Activated CD4-positive, alpha-beta T cell treated with anti-CD3 and anti-CD28 coated beads for 36 hours (primary cell): Measurements from ENCODE around the gene PTK7. TPM values are rescaled to one million over a fixed set of nuclear protein-coding genes. Genes with fewer than 3 reads are reported as not detected.
"Not testable (repeated sequence)": the region's sequence is repeated elsewhere in the genome, so short reads cannot be mapped to it uniquely, and the experiment has no call there.

Experiments
- ATAC-seq: fragments of 200-7000 bp; cut with Tn5 transposase; one replicate; pipeline ENCODE4 v1.10.0; 2021; ENCODE audit warnings: mild to moderate bottlenecking, moderate library complexity
- CTCF ChIA-PET: fragments of 350-600 bp; sonication (Branson Sonifier 250); formaldehyde crosslinking; loops from one replicate; lab custom pipeline; 2021; ENCODE audit warnings: antibody characterized with exemption; lab: Charles Lee
- POLR2A ChIA-PET: fragments of 350-600 bp; sonication (Branson Sonifier 250); formaldehyde crosslinking; loops from one replicate; lab custom pipeline; 2021; ENCODE audit warnings: antibody characterized with exemption, inconsistent platforms; lab: Charles Lee
- DNase-seq: peaks from one replicate; pipeline ENCODE4 v3.0.0-alpha.2; 2020
- H3K27ac Mint-ChIP-seq: one replicate; pipeline ENCODE4 v1.8.0; 2021; ENCODE audit warnings: mixed read lengths
- H3K27me3 Mint-ChIP-seq: one replicate; pipeline ENCODE4 v1.8.0; 2021; ENCODE audit warnings: mixed read lengths
- H3K36me3 Mint-ChIP-seq: one replicate; pipeline ENCODE4 v1.8.0; 2021; ENCODE audit warnings: low read depth, mixed read lengths
- H3K4me1 Mint-ChIP-seq: one replicate; pipeline ENCODE4 v1.8.0; 2021; ENCODE audit warnings: mixed read lengths
- H3K4me3 Mint-ChIP-seq: one replicate; pipeline ENCODE4 v1.8.0; 2021; ENCODE audit warnings: mild to moderate bottlenecking, moderate library complexity, mixed read lengths
- H3K9me3 Mint-ChIP-seq: one replicate; pipeline ENCODE4 v1.8.0; 2021; ENCODE audit warnings: low read depth, mixed read lengths
- intact Hi-C, 2 experiments: fragments of 100-400 bp; cut with DNase I in 1 of 2; cut with micrococcal nuclease in 1 of 2; formaldehyde crosslinking; loops; one replicate each; pipeline versions ENCODE4 v1.14.2 to v1.15.1; 2022 to 2024; cut with DNase I, micrococcal nuclease
- total RNA-seq, 2 experiments: library from RNA; stranded (reverse); gene quantifications; one replicate each; pipeline ENCODE4 v1.2.3, GENCODE V29; 2021

The PTK7 gene
- total RNA-seq, 2 experiments from 2014 or later: 4.1 to 4.6 TPM

- Mint-ChIP-seq H3K9me3 (no peaks in the 10 kb centered on the region), H3K27me3 (no peaks in the 10 kb centered on the region), H3K4me3 (no peak overlapping the region), H3K36me3 (no peaks in the 10 kb centered on the region), H3K4me1 (peaks cover 21% of the 10 kb centered on the region), H3K27ac (no peak overlapping the region)
- intact Hi-C loops: no loop called here
- no peak for ATAC-seq
- ChIA-PET CTCF (interaction anchor here (0.6 to 1.0 kb wide), 3 partner anchors 117 to 260 kb away, joined by 3 read pairs; no protein-coding TSS in a partner anchor), POLR2A (no interaction called here)
- no peak for DNase-seq
These were observed 21.0 kb downstream of the PTK7 start for GRCh38 chr6:43097098-43097489.

- POLR2A ChIA-PET: no interaction called here
- Mint-ChIP-seq H3K27me3 (no peaks in the 10 kb centered on the region), H3K4me1 (peaks cover 21% of the 10 kb centered on the region), H3K4me3 (no peak overlapping the region), H3K36me3 (no peaks in the 10 kb centered on the region), H3K9me3 (no peaks in the 10 kb centered on the region), H3K27ac (no peak overlapping the region)
- DNase-seq: no peak
- ATAC-seq: no peak
- intact Hi-C loops: no loop called here
- CTCF ChIA-PET: interaction anchor here (0.6 to 1.0 kb wide), 3 partner anchors 118 to 260 kb away, joined by 3 read pairs; no protein-coding TSS in a partner anchor
These were observed 21.4 kb downstream of the PTK7 start for GRCh38 chr6:43097502-43097901.

GRCh38 chr6:43101497-43101896 is 25.4 kb downstream of the PTK7 start:
- ChIA-PET CTCF (interaction anchor here (1.8 kb wide), 1 partner anchor 42 kb away, joined by 5 read pairs; no protein-coding TSS in a partner anchor), POLR2A (interaction anchor here (0.6 kb wide), 1 partner anchor 518 kb away, joined by 4 read pairs; no protein-coding TSS in a partner anchor)
- no peak for ATAC-seq

GRCh38 chr6:43103253-43103876 is 27.3 kb downstream of the PTK7 start:
- ChIA-PET POLR2A (no interaction called here), CTCF (no interaction called here)
- Mint-ChIP-seq H3K4me1 (no peaks in the 10 kb centered on the region), H3K9me3 (no peaks in the 10 kb centered on the region), H3K27me3 (no peaks in the 10 kb centered on the region), H3K36me3 (no peaks in the 10 kb centered on the region), H3K4me3 (no peak overlapping the region), H3K27ac (no peak overlapping the region)
- ATAC-seq (no peak), DNase-seq (no peak)
- intact Hi-C loops: no loop called here

More at GRCh38 chr6:43101497-43101896, 25.4 kb downstream of the PTK7 start:
- Mint-ChIP-seq H3K27ac (no peak overlapping the region), H3K9me3 (no peaks in the 10 kb centered on the region), H3K36me3 (no peaks in the 10 kb centered on the region), H3K4me1 (no peaks in the 10 kb centered on the region), H3K4me3 (no peak overlapping the region), H3K27me3 (no peaks in the 10 kb centered on the region)
- no peak for DNase-seq
- intact Hi-C loops: no loop called here

GRCh38 chr6:43105538-43106222 is 29.6 kb downstream of the PTK7 start:
- Mint-ChIP-seq H3K27ac (no peak overlapping the region), H3K4me1 (no peaks in the 10 kb centered on the region), H3K9me3 (no peaks in the 10 kb centered on the region), H3K27me3 (no peaks in the 10 kb centered on the region), H3K36me3 (no peaks in the 10 kb centered on the region), H3K4me3 (no peak overlapping the region)
- ChIA-PET POLR2A (no interaction called here), CTCF (interaction anchor here (0.5 kb wide), 1 partner anchor 292 kb away, joined by 3 read pairs; no protein-coding TSS in a partner anchor)
- intact Hi-C loops: no loop called here
- ATAC-seq (no peak), DNase-seq (no peak)

GRCh38 chr6:43107344-43108062 is 31.4 kb downstream of the PTK7 start:
- ChIA-PET POLR2A (interaction anchor here (0.6 kb wide), 1 partner anchor 53 kb away, joined by 6 read pairs; no protein-coding TSS in a partner anchor), CTCF (interaction anchor here (1.0 to 1.2 kb wide), 2 partner anchors 11 to 36 kb away, joined by 3 read pairs; no protein-coding TSS in a partner anchor)
- H3K36me3 Mint-ChIP-seq: no peaks in the 10 kb centered on the region
- ATAC-seq: no peak
- H3K4me1 Mint-ChIP-seq: no peaks in the 10 kb centered on the region
- H3K27ac Mint-ChIP-seq: no peak overlapping the region
- intact Hi-C loops: no loop called here
- H3K27me3 Mint-ChIP-seq: no peaks in the 10 kb centered on the region
- no peak for DNase-seq
- H3K4me3 Mint-ChIP-seq: no peak overlapping the region
- H3K9me3 Mint-ChIP-seq: no peaks in the 10 kb centered on the region

GRCh38 chr6:43113431-43114260 is 37.5 kb downstream of the PTK7 start:
- intact Hi-C loops: no loop called here
- ChIA-PET POLR2A (no interaction called here), CTCF (interaction anchor here (0.6 kb wide), 1 partner anchor 69 kb away, joined by 3 read pairs; no protein-coding TSS in a partner anchor)
- Mint-ChIP-seq H3K9me3 (no peaks in the 10 kb centered on the region), H3K4me3 (no peak overlapping the region), H3K27ac (peak overlapping the region; percentile 56), H3K27me3 (no peaks in the 10 kb centered on the region), H3K4me1 (no peaks in the 10 kb centered on the region), H3K36me3 (no peaks in the 10 kb centered on the region)
- DNase-seq (no peak), ATAC-seq (no peak)

- H3K27me3 Mint-ChIP-seq: no peaks in the 10 kb centered on the region
- H3K9me3 Mint-ChIP-seq: no peaks in the 10 kb centered on the region
- no peak for DNase-seq
- H3K4me1 Mint-ChIP-seq: no peaks in the 10 kb centered on the region
- POLR2A ChIA-PET: no interaction called here
- H3K4me3 Mint-ChIP-seq: no peak overlapping the region
- no peak for ATAC-seq
- CTCF ChIA-PET: interaction anchor here (0.6 to 1.1 kb wide), 2 partner anchors 20 to 28 kb away, joined by 3 read pairs; no protein-coding TSS in a partner anchor
- H3K27ac Mint-ChIP-seq: no peak overlapping the region
- H3K36me3 Mint-ChIP-seq: no peaks in the 10 kb centered on the region
- intact Hi-C loops: no loop called here
These were observed 39.3 kb downstream of the PTK7 start for GRCh38 chr6:43115365-43115764.

- intact Hi-C loops, DNase-seq, ATAC-seq, POLR2A ChIA-PET, H3K4me3 Mint-ChIP-seq, H3K4me1 Mint-ChIP-seq, H3K27me3 Mint-ChIP-seq, H3K36me3 Mint-ChIP-seq, H3K9me3 Mint-ChIP-seq, CTCF ChIA-PET, H3K27ac Mint-ChIP-seq: not testable (repeated sequence)
These were observed 41.4 kb downstream of the PTK7 start for GRCh38 chr6:43117466-43117865.

GRCh38 chr6:43119482-43119881 is 43.4 kb downstream of the PTK7 start:
- Mint-ChIP-seq H3K36me3 (no peaks in the 10 kb centered on the region), H3K27me3 (no peaks in the 10 kb centered on the region), H3K27ac (no peak overlapping the region), H3K9me3 (no peaks in the 10 kb centered on the region), H3K4me1 (no peaks in the 10 kb centered on the region), H3K4me3 (no peak overlapping the region)
- CTCF ChIA-PET: interaction anchor here (1.1 kb wide), 1 partner anchor 24 kb away, joined by 4 read pairs; no protein-coding TSS in a partner anchor
- ATAC-seq (no peak), DNase-seq (no peak)
- intact Hi-C loops: no loop called here
- POLR2A ChIA-PET: no interaction called here
